NT2/D1 (cell line): ENCODE measurements around the gene KRT31.

Experiments
- SUZ12 ChIP-seq: IDR thresholded peaks from 2 replicates; pipeline ENCODE4 v1.6.1; 2011; ENCODE audit not compliant: insufficient read length, insufficient read depth; ENCODE audit errors: extremely low read depth
- YY1 ChIP-seq: IDR thresholded peaks from 2 replicates; pipeline ENCODE4 v1.6.1; 2011; ENCODE audit not compliant: insufficient read length, insufficient read depth
- ZNF274 ChIP-seq: IDR thresholded peaks from 2 replicates; pipeline ENCODE4 v1.6.1; 2011; ENCODE audit warnings: mild to moderate bottlenecking, low read depth, low read length

GRCh38 chr17:41444640-41445039 lies 47.2 kb upstream of the KRT31 start:
- no peak for TF ChIP-seq YY1
- no peak for TF ChIP-seq ZNF274
- TF ChIP-seq SUZ12, result no peak
